SK-N-SH (cell line): ENCODE results near the gene UBAC2. TPM values are rescaled to one million over a fixed set of nuclear protein-coding genes. Genes with fewer than 3 reads are reported as not detected.
"Not testable (repeated sequence)": the region's sequence is repeated elsewhere in the genome, so short reads cannot be mapped to it uniquely, and the experiment has no call there.

Experiments
- CTCF ChIA-PET: fragments of 300-600, 350-600 bp; formaldehyde crosslinking; extraction: SDS; loops from one replicate; lab custom pipeline; 2021; lab: Yijun Ruan, JAX
- POLR2A ChIA-PET: fragments of 350-600 bp; sonication (Branson Sonifier 250); formaldehyde crosslinking; extraction: SDS; loops from one replicate; lab custom pipeline; 2020; ENCODE audit warnings: antibody characterized with exemption, inconsistent platforms; lab: Yijun Ruan, JAX
- DNase-seq: peaks from one replicate; pipeline ENCODE4 v3.0.0; 2012
- H2AFZ ChIP-seq: fragments of 200-600 bp; sonication (generic); 2 replicates; pipeline ENCODE4 v1.8.1; 2016; ENCODE audit warnings: antibody characterized with exemption, mild to moderate bottlenecking, low read depth
- H3F3A ChIP-seq: fragments of 200-600 bp; sonication (generic); replicated peaks from 2 replicates; pipeline ENCODE3; 2016; ENCODE audit warnings: antibody characterized with exemption, mild to moderate bottlenecking; ENCODE audit not compliant: insufficient read depth
- H3K27ac ChIP-seq, 2 experiments: fragments of 200-500 bp in 1 of 2; fragments of 200-600 bp in 1 of 2; sonication (Bioruptor generic) in 1 of 2; sonication (generic), shearing (Covaris generic) in 1 of 2; 2 replicates each; pipeline versions ENCODE4 v1.5.1 to v1.6.1; 2014 to 2016; ENCODE audit warnings: low read depth in 2 of 2, inconsistent platforms in 1 of 2, low read length in 1 of 2, mild to moderate bottlenecking in 1 of 2, mixed read lengths in 1 of 2
- H3K27me3 ChIP-seq: fragments of 200-600 bp; sonication (generic), shearing (Covaris generic); 2 replicates; pipeline ENCODE4 v1.6.1; 2016; ENCODE audit warnings: mixed run types; ENCODE audit not compliant: insufficient read depth
- H3K36me3 ChIP-seq, 2 experiments: fragments of 200-500 bp in 1 of 2; fragments of 200-600 bp in 1 of 2; sonication (Bioruptor generic) in 1 of 2; sonication (generic) in 1 of 2; replicated peaks in 1 of 2; 2 replicates each; pipeline versions ENCODE3 to v1.5.1; 2014 to 2016; ENCODE audit warnings: low read length in 1 of 2, mild to moderate bottlenecking in 1 of 2; ENCODE audit not compliant: insufficient read depth in 2 of 2, control insufficient read depth in 1 of 2
- H3K4me1 ChIP-seq, 2 experiments: fragments of 200-500 bp in 1 of 2; fragments of 200-600 bp in 1 of 2; sonication (Bioruptor generic) in 1 of 2; sonication (generic), shearing (Covaris generic) in 1 of 2; 2 replicates each; pipeline versions ENCODE4 v1.5.1 to v1.6.1; 2014 to 2016; ENCODE audit warnings: low read depth in 1 of 2, low read length in 1 of 2, mixed run types in 1 of 2; ENCODE audit not compliant: insufficient read depth in 2 of 2, control insufficient read depth in 1 of 2
- H3K4me2 ChIP-seq: fragments of 200-600 bp; sonication (generic), shearing (Covaris generic); 2 replicates; pipeline ENCODE4 v1.6.1; 2017; ENCODE audit warnings: mixed run types
- H3K4me3 ChIP-seq, 2 experiments: fragments of 200-500 bp in 1 of 2; fragments of 200-600 bp in 1 of 2; sonication (Bioruptor generic) in 1 of 2; sonication (generic), shearing (Covaris generic) in 1 of 2; 2 replicates each; pipeline versions ENCODE4 v1.5.1 to v1.8.1; 2014 to 2016; ENCODE audit warnings: low read depth in 2 of 2, inconsistent platforms in 1 of 2, low read length in 1 of 2, mild to moderate bottlenecking in 1 of 2, mixed read lengths in 1 of 2, moderate library complexity in 1 of 2
- H3K79me2 ChIP-seq: fragments of 200-600 bp; sonication (generic); 2 replicates; pipeline ENCODE4 v1.8.1; 2017; ENCODE audit warnings: mild to moderate bottlenecking; ENCODE audit not compliant: insufficient read depth
- H3K9ac ChIP-seq: fragments of 200-600 bp; sonication (generic); 2 replicates; pipeline ENCODE4 v1.6.1; 2017; ENCODE audit warnings: mixed run types
- H3K9me2 ChIP-seq: fragments of 200-600 bp; sonication (generic); 2 replicates; pipeline ENCODE4 v1.6.1; 2017; ENCODE audit warnings: mixed run types
- H3K9me3 ChIP-seq: fragments of 200-600 bp; sonication (generic); 2 replicates; pipeline ENCODE4 v1.6.1; 2017; ENCODE audit warnings: mixed run types, mild to moderate bottlenecking, moderate library complexity
- H4K20me1 ChIP-seq: fragments of 200-600 bp; sonication (generic); 2 replicates; pipeline ENCODE4 v1.6.1; 2017; ENCODE audit warnings: mild to moderate bottlenecking, mixed run types; ENCODE audit not compliant: insufficient read depth
- CHD2 ChIP-seq: fragments of 150-350 bp; IDR thresholded peaks from 2 replicates; pipeline ENCODE4 v1.6.1; 2018; ENCODE audit warnings: low read length; ENCODE audit not compliant: partially characterized antibody
- ELF1 ChIP-seq: IDR thresholded peaks from 2 replicates; pipeline ENCODE4 v1.4.0; 2012
- EZH2phosphoT487 ChIP-seq: fragments of 200-600 bp; sonication (generic); IDR thresholded peaks from 2 replicates; pipeline ENCODE4 v1.6.1; 2017; ENCODE audit warnings: low read depth, mixed run types, mild to moderate bottlenecking, antibody characterized with exemption, moderate library complexity, borderline replicate concordance
- GABPA ChIP-seq: IDR thresholded peaks from 2 replicates; pipeline ENCODE4 v1.4.0; 2012; ENCODE audit warnings: low read depth, mild to moderate bottlenecking
- JUND ChIP-seq: IDR thresholded peaks from 2 replicates; pipeline ENCODE4 v1.4.0; 2012
- MAX ChIP-seq: IDR thresholded peaks from 2 replicates; pipeline ENCODE4 v1.4.0; 2012; ENCODE audit warnings: low read depth
- MEF2A ChIP-seq: IDR thresholded peaks from 2 replicates; pipeline ENCODE4 v1.4.0; 2012; ENCODE audit warnings: low read depth, borderline replicate concordance
- PBX3 ChIP-seq: IDR thresholded peaks from 2 replicates; pipeline ENCODE4; 2012
- RCOR1 ChIP-seq: fragments of 150-350 bp; IDR thresholded peaks from 2 replicates; pipeline ENCODE4 v1.6.1; 2017; ENCODE audit warnings: antibody characterized with exemption, low read length
- RFX5 ChIP-seq: IDR thresholded peaks from 2 replicates; pipeline ENCODE4 v1.6.1; 2012; ENCODE audit warnings: mild to moderate bottlenecking, improper control_type of control experiment, low read length
- SIN3A ChIP-seq: IDR thresholded peaks from 2 replicates; pipeline ENCODE4 v1.6.1; 2012; ENCODE audit warnings: low read depth, mild to moderate bottlenecking, low read length, moderate library complexity, borderline replicate concordance
- SMC3 ChIP-seq: IDR thresholded peaks from 2 replicates; pipeline ENCODE4 v1.6.1; 2012; ENCODE audit warnings: low read depth, low read length, improper control_type of control experiment
- TAF1 ChIP-seq: IDR thresholded peaks from 2 replicates; pipeline ENCODE4 v1.6.1; 2012; ENCODE audit warnings: low read depth, mild to moderate bottlenecking, low read length, moderate library complexity, borderline replicate concordance
- TCF12 ChIP-seq: IDR thresholded peaks from 2 replicates; pipeline ENCODE4 v1.4.0; 2012
- TEAD4 ChIP-seq: IDR thresholded peaks from 2 replicates; pipeline ENCODE4 v1.4.0; 2012; ENCODE audit warnings: mild to moderate bottlenecking, borderline replicate concordance; ENCODE audit not compliant: insufficient read depth
- USF1 ChIP-seq: IDR thresholded peaks from 2 replicates; pipeline ENCODE4 v1.4.0; 2012; ENCODE audit warnings: low read depth, borderline replicate concordance
- USF2 ChIP-seq: fragments of 150-350 bp; IDR thresholded peaks from 2 replicates; pipeline ENCODE4 v1.6.1; 2017; ENCODE audit warnings: antibody characterized with exemption, low read length, low read depth, borderline replicate concordance
- WGBS: methylation state at CpG from one replicate; pipeline ENCODE4 v1.1.6; 2017; ENCODE audit warnings: low lambda C conversion rate; 5-methylcytosine and 5-hydroxymethylcytosine counted together
- polyA plus RNA-seq, 3 experiments: library from polyadenylated mRNA; depleted of rRNA; stranded (reverse); fragments of >200 nt; gene quantifications; 2 replicates each; pipeline ENCODE4 v1.2.3, GENCODE V29; 2012

Gene UBAC2
- polyA plus RNA-seq, 1 of the 3 experiments (the other 2 are of a cell fraction): 79.0 TPM

- TF ChIP-seq TCF12 (no peak), USF2 (no peak), TEAD4 (no peak)
Observed at GRCh38 chr13:99237981-99238662, 37.5 kb downstream of the UBAC2 start (continued).

GRCh38 chr13:99246100-99246499, 45.4 kb downstream of the UBAC2 start:
- Histone ChIP-seq H3K27ac (no peak overlapping the region), H3F3A (no peaks in the 10 kb centered on the region), H3K4me3 (no peak overlapping the region), H3K27me3 (no peaks in the 10 kb centered on the region), H3K79me2 (no peaks in the 10 kb centered on the region; the same call in 1 of the 2 replicates), H2AFZ (no peak overlapping the region), H3K9me3 (no peaks in the 10 kb centered on the region), H3K4me2 (no peak overlapping the region), H3K9me2 (no peaks in the 10 kb centered on the region), H3K9ac (no peak overlapping the region), H4K20me1 (no peaks in the 10 kb centered on the region), H3K4me1 (no peaks in the 10 kb centered on the region), H3K36me3 (peaks cover under 1 to 21% of the 10 kb centered on the region in 2 experiments)
- TF ChIP-seq USF2: no peak
- TF ChIP-seq TCF12: no peak
- no peak for TF ChIP-seq TAF1
- TF ChIP-seq USF1: no peak
- no peak for TF ChIP-seq RCOR1
- no peak for TF ChIP-seq PBX3
- TF ChIP-seq GABPA: no peak
- no peak for TF ChIP-seq SIN3A
- TF ChIP-seq JUND: no peak
- no peak for TF ChIP-seq RFX5
- TF ChIP-seq EZH2phosphoT487: no peak
- no peak for TF ChIP-seq ELF1
- no peak for TF ChIP-seq CHD2
- no peak for TF ChIP-seq MAX
- no peak for TF ChIP-seq SMC3
- no peak for TF ChIP-seq MEF2A
- DNase-seq: no peak
- ChIA-PET POLR2A (no interaction called here), CTCF (interaction anchor here (2.8 kb wide), 1 partner anchor 70 kb away, joined by 8 read pairs; no protein-coding TSS in a partner anchor)
- WGBS: 100% methylated on average over 1 of the region's 1 CpG

- H3K4me1 ChIP-seq: not testable (repeated sequence)
Observed at GRCh38 chr13:99249178-99249577, 48.5 kb downstream of the UBAC2 start.

GRCh38 chr13:99249606-99250005, 49.0 kb downstream of the UBAC2 start:
- CTCF ChIA-PET: interaction anchor here (1.3 to 2.9 kb wide), 2 partner anchors 16 to 187 kb away, joined by 4 to 8 read pairs; no protein-coding TSS in a partner anchor
- DNase-seq: not testable (repeated sequence)

More at GRCh38 chr13:99249178-99249577, 48.5 kb downstream of the UBAC2 start:
- DNase-seq, H3K9me2 ChIP-seq, H3K79me2 ChIP-seq, H3K4me2 ChIP-seq, H3K9me3 ChIP-seq, H3K4me3 ChIP-seq, H3K9ac ChIP-seq, POLR2A ChIA-PET, H4K20me1 ChIP-seq, H3K27me3 ChIP-seq, H3K27ac ChIP-seq, H3F3A ChIP-seq, H2AFZ ChIP-seq: not testable (repeated sequence)
- 78% methylated on average over 3 of the region's 3 CpGs for WGBS
- CTCF ChIA-PET: interaction anchor here (1.3 to 2.9 kb wide), 4 partner anchors 17 to 188 kb away, joined by 4 to 8 read pairs (median 6); no protein-coding TSS in a partner anchor
- peaks cover 10 to 14% of the 10 kb centered on the region in 2 experiments for H3K36me3 ChIP-seq

More at GRCh38 chr13:99249606-99250005, 49.0 kb downstream of the UBAC2 start:
- H3K4me2 ChIP-seq, H4K20me1 ChIP-seq, H3F3A ChIP-seq, H3K79me2 ChIP-seq, H3K9ac ChIP-seq, H3K27me3 ChIP-seq, H3K4me3 ChIP-seq, H3K27ac ChIP-seq, H3K9me3 ChIP-seq, H3K4me1 ChIP-seq, H3K9me2 ChIP-seq, POLR2A ChIA-PET, H2AFZ ChIP-seq: not testable (repeated sequence)
- H3K36me3 ChIP-seq: peaks cover 11 to 14% of the 10 kb centered on the region in 2 experiments
- 94% methylated on average over 2 of the region's 2 CpGs for WGBS
